Trophoblast cell (in vitro differentiated cells and primary cell): Measurements from ENCODE around the gene PALS1.

ENCODE experiments used
- DNase-seq, 2 donors: peaks; one replicate each; pipeline ENCODE4 v3.0.0-alpha.2; 2016
- H2AFZ ChIP-seq: 2 replicates; pipeline ENCODE4 v1.6.1; 2013; ENCODE audit warnings: low read length, moderate library complexity, mild to moderate bottlenecking; ENCODE audit not compliant: insufficient read depth, poor library complexity
- H2AK5ac ChIP-seq: 2 replicates; pipeline ENCODE4 v1.6.1; 2013; ENCODE audit warnings: mild to moderate bottlenecking, low read length
- H2BK120ac ChIP-seq: 2 replicates; pipeline ENCODE4 v1.6.1; 2013; ENCODE audit warnings: low read length, mild to moderate bottlenecking, moderate library complexity; ENCODE audit not compliant: insufficient read depth, poor library complexity
- H2BK12ac ChIP-seq: 2 replicates; pipeline ENCODE4 v1.6.1; 2013; ENCODE audit warnings: mild to moderate bottlenecking, low read length, moderate library complexity
- H2BK5ac ChIP-seq: 2 replicates; pipeline ENCODE4 v1.6.1; 2013; ENCODE audit warnings: low read length, low read depth, moderate library complexity, mild to moderate bottlenecking; ENCODE audit not compliant: poor library complexity
- H3K14ac ChIP-seq: 2 replicates; pipeline ENCODE4 v1.6.1; 2013; ENCODE audit warnings: mild to moderate bottlenecking, low read length
- H3K18ac ChIP-seq: 2 replicates; pipeline ENCODE4 v1.6.1; 2013; ENCODE audit warnings: mild to moderate bottlenecking, low read length
- H3K23ac ChIP-seq: 2 replicates; pipeline ENCODE4 v1.6.1; 2013; ENCODE audit warnings: low read length
- H3K27ac ChIP-seq: 2 replicates; pipeline ENCODE4 v1.5.1; 2013; ENCODE audit warnings: low read depth, mild to moderate bottlenecking, inconsistent platforms, low read length, moderate library complexity
- H3K27me3 ChIP-seq: 2 replicates; pipeline ENCODE4 v1.6.1; 2013; ENCODE audit warnings: inconsistent platforms, mild to moderate bottlenecking, low read length, moderate library complexity; ENCODE audit not compliant: insufficient read depth
- H3K36me3 ChIP-seq, 2 experiments: 1 replicate in 1 of 2; 2 replicates in 1 of 2; pipeline ENCODE4 v1.6.1; 2013; ENCODE audit warnings: low read length in 2 of 2, mild to moderate bottlenecking in 2 of 2, moderate library complexity in 1 of 2; ENCODE audit not compliant: insufficient read depth in 2 of 2, control insufficient read depth in 1 of 2
- H3K4ac ChIP-seq: 2 replicates; pipeline ENCODE4 v1.6.1; 2013; ENCODE audit warnings: low read depth, mild to moderate bottlenecking, low read length, moderate library complexity
- H3K4me1 ChIP-seq, 2 experiments: 1 replicate in 1 of 2; 2 replicates in 1 of 2; pipeline ENCODE4 v1.6.1; 2013; ENCODE audit warnings: low read length in 2 of 2, mild to moderate bottlenecking in 2 of 2, moderate library complexity in 1 of 2; ENCODE audit not compliant: insufficient read depth in 2 of 2, control insufficient read depth in 1 of 2
- H3K4me2 ChIP-seq: 2 replicates; pipeline ENCODE4 v1.6.1; 2013; ENCODE audit warnings: inconsistent platforms, mild to moderate bottlenecking, low read length, moderate library complexity
- H3K4me3 ChIP-seq: 2 replicates; pipeline ENCODE4 v1.5.1; 2013; ENCODE audit warnings: mild to moderate bottlenecking, low read depth, low read length, inconsistent platforms
- H3K79me1 ChIP-seq: one replicate; pipeline ENCODE4 v1.6.1; 2013; ENCODE audit warnings: low read length
- H3K79me2 ChIP-seq: 2 replicates; pipeline ENCODE4 v1.6.1; 2013; ENCODE audit warnings: low read length, mild to moderate bottlenecking; ENCODE audit not compliant: control insufficient read depth, insufficient read depth, poor library complexity
- H3K9ac ChIP-seq: 2 replicates; pipeline ENCODE4 v1.6.1; 2013; ENCODE audit warnings: mild to moderate bottlenecking, low read length
- H3K9me3 ChIP-seq: 2 replicates; pipeline ENCODE4 v1.6.1; 2013; ENCODE audit warnings: low read depth, mild to moderate bottlenecking, control low read depth, inconsistent platforms, low read length; ENCODE audit not compliant: insufficient read depth
- H4K12ac ChIP-seq: 2 replicates; pipeline ENCODE4 v1.6.1; 2013; ENCODE audit warnings: low read depth, mild to moderate bottlenecking, low read length, moderate library complexity
- H4K8ac ChIP-seq: 2 replicates; pipeline ENCODE4 v1.6.1; 2013; ENCODE audit warnings: low read depth, mild to moderate bottlenecking, low read length, moderate library complexity
- H4K91ac ChIP-seq: one replicate; pipeline ENCODE4 v1.6.1; 2013; ENCODE audit warnings: low read depth, mild to moderate bottlenecking, low read length, moderate library complexity
- WGBS: extraction: QIAGEN DNeasy Blood & Tissue Kit; methylation state at CpG from one replicate; pipeline ENCODE4 v1.1.7; 2013; ENCODE audit warnings: missing lambda C conversion rate; ENCODE audit not compliant: insufficient read length, insufficient coverage; ENCODE audit errors: extremely low coverage; 5-methylcytosine and 5-hydroxymethylcytosine counted together

PALS1 gene

DNA sequence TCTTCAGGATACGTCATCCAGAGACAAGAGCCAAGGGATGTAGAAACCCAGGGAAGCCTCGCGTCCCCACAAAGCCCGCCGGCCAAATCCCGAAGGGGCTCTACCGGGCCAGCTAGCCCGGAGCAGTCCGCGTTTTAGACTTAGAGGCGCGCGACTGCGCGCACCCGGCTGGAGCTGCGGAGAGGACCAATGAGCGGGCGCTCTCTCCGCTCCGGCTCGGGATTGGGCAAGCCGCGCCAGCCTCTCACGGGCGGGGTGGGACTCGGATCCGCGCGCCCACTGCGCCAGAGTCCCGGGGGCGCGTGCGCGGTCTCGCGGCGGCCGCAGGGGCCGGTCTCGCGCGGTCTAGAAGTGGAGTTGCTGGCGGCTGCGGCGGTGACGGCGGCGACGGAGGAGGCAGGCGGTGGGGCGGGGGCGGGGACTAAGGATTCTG is 241 bp upstream of the PALS1 start:
- peaks cover 10% of the 10 kb centered on the region for H3K79me1 ChIP-seq
- WGBS, result no CpG with 5 or more reads among the region's 54 CpGs

GRCh38 chr14:67242168-67242420 is 859 bp downstream of the PALS1 start:
- Histone ChIP-seq H3K4me3 (no peak overlapping the region), H2AK5ac (no peak overlapping the region), H2BK5ac (no peak overlapping the region), H3K14ac (no peak overlapping the region), H3K27ac (peak overlapping the region; percentile 100), H3K27me3 (no peaks in the 10 kb centered on the region), H4K12ac (no peak overlapping the region), H3K4me2 (no peak overlapping the region), H3K4ac (no peak overlapping the region), H2BK120ac (no peak overlapping the region), H2BK12ac (no peak overlapping the region), H3K79me1 (peaks cover 10% of the 10 kb centered on the region), H3K79me2 (peaks cover 7% of the 10 kb centered on the region), H3K18ac (no peak overlapping the region), H3K36me3 (no peaks in the 10 kb centered on the region), H4K91ac (no peak overlapping the region), H3K9me3 (no peaks in the 10 kb centered on the region), H2AFZ (no peak overlapping the region), H3K9ac (no peak overlapping the region), H4K8ac (no peak overlapping the region), H3K23ac (no peak overlapping the region), H3K4me1 (peaks cover 0 to 7% of the 10 kb centered on the region in 2 experiments)
- DNase-seq, result no peak
- no CpG with 5 or more reads among the region's 4 CpGs for WGBS

More for the DNA sequence above, 241 bp upstream of the PALS1 start:
- Histone ChIP-seq H3K14ac (no peak overlapping the region), H2BK12ac (no peak overlapping the region), H3K4me3 (peak overlapping the region; percentile 96), H3K4ac (no peak overlapping the region), H4K91ac (no peak overlapping the region), H3K36me3 (no peaks in the 10 kb centered on the region), H3K4me2 (peak overlapping the region; percentile 100), H3K9me3 (no peaks in the 10 kb centered on the region), H4K8ac (no peak overlapping the region), H4K12ac (no peak overlapping the region), H2BK120ac (no peak overlapping the region), H3K18ac (no peak overlapping the region), H3K4me1 (peaks cover 0 to 7% of the 10 kb centered on the region in 2 experiments), H3K9ac (peak overlapping the region; percentile 80), H3K27me3 (no peaks in the 10 kb centered on the region), H3K23ac (no peak overlapping the region), H3K79me2 (peaks cover 7% of the 10 kb centered on the region), H2AK5ac (no peak overlapping the region), H3K27ac (peak overlapping the region; percentile 100), H2AFZ (no peak overlapping the region), H2BK5ac (peak overlapping the region; percentile 25)
- DNase-seq, result peak; percentile 98 to 99

GRCh38 chr14:67245104-67245503 is 3.9 kb downstream of the PALS1 start:
- no CpG with 5 or more reads among the region's 1 CpG for WGBS
- Histone ChIP-seq H3K4me3 (no peak overlapping the region), H2BK12ac (no peak overlapping the region)

GRCh38 chr14:67251573-67252226 is 10.5 kb downstream of the PALS1 start:
- Histone ChIP-seq H2BK120ac (no peak overlapping the region), H3K4me2 (peak overlapping the region; percentile 12)

More at GRCh38 chr14:67245104-67245503, 3.9 kb downstream of the PALS1 start:
- H3K9me3 ChIP-seq, result no peaks in the 10 kb centered on the region
- DNase-seq, result no peak
- no peaks in the 10 kb centered on the region for H3K36me3 ChIP-seq
- H3K79me1 ChIP-seq, result peaks cover 12% of the 10 kb centered on the region
- H3K18ac ChIP-seq, result no peak overlapping the region
- H3K79me2 ChIP-seq, result peaks cover 10% of the 10 kb centered on the region
- peak overlapping the region; percentile 55 for H3K4ac ChIP-seq
- no peak overlapping the region for H2AFZ ChIP-seq
- no peak overlapping the region for H3K4me2 ChIP-seq
- H3K23ac ChIP-seq, result no peak overlapping the region
- H3K27me3 ChIP-seq, result no peaks in the 10 kb centered on the region
- H2AK5ac ChIP-seq, result no peak overlapping the region
- no peak overlapping the region for H2BK5ac ChIP-seq
- no peak overlapping the region for H3K9ac ChIP-seq
- H3K4me1 ChIP-seq, result peaks cover 0 to 7% of the 10 kb centered on the region in 2 experiments
- no peak overlapping the region for H4K91ac ChIP-seq
- no peak overlapping the region for H4K8ac ChIP-seq
- H2BK120ac ChIP-seq, result no peak overlapping the region
- no peak overlapping the region for H3K14ac ChIP-seq
- no peak overlapping the region for H4K12ac ChIP-seq
- no peak overlapping the region for H3K27ac ChIP-seq

More at GRCh38 chr14:67251573-67252226, 10.5 kb downstream of the PALS1 start:
- no peak overlapping the region for H3K27ac ChIP-seq
- H2BK12ac ChIP-seq, result no peak overlapping the region
- H3K18ac ChIP-seq, result no peak overlapping the region
- H2AFZ ChIP-seq, result no peak overlapping the region
- H4K8ac ChIP-seq, result no peak overlapping the region
- no peak overlapping the region for H2BK5ac ChIP-seq
- H3K9ac ChIP-seq, result no peak overlapping the region
- H3K36me3 ChIP-seq, result no peaks in the 10 kb centered on the region
- H3K9me3 ChIP-seq, result no peaks in the 10 kb centered on the region
- WGBS, result no CpG with 5 or more reads among the region's 2 CpGs
- H3K14ac ChIP-seq, result no peak overlapping the region
- H3K27me3 ChIP-seq, result no peaks in the 10 kb centered on the region
- no peak overlapping the region for H4K12ac ChIP-seq
- peak overlapping the region; percentile 58 for H3K4ac ChIP-seq
- H3K79me1 ChIP-seq, result peaks cover 2% of the 10 kb centered on the region
- no peak overlapping the region for H4K91ac ChIP-seq
- H3K4me1 ChIP-seq, result peaks cover 0 to 5% of the 10 kb centered on the region in 2 experiments
- H3K79me2 ChIP-seq, result peaks cover 6% of the 10 kb centered on the region
- H3K23ac ChIP-seq, result no peak overlapping the region
- no peak overlapping the region for H3K4me3 ChIP-seq
- DNase-seq, result no peak
- no peak overlapping the region for H2AK5ac ChIP-seq
